LNCaP clone FGC (cell line): ENCODE data around the gene CRISPLD2.

Experiments
- DNase-seq: peaks from one replicate; pipeline ENCODE4 v3.0.0-alpha.2; 2011; ENCODE audit warnings: low read depth
- H3K4me3 ChIP-seq: 2 replicates; pipeline ENCODE4 v1.5.1; 2011; ENCODE audit warnings: mild to moderate bottlenecking, low read depth, low read length, control low read depth
- TF ChIP-seq, protein P1 (sequence below): IDR thresholded peaks from 2 replicates; pipeline ENCODE4 v1.5.1; 2012; ENCODE audit warnings: mild to moderate bottlenecking; ENCODE audit not compliant: control insufficient read depth, insufficient read depth; ENCODE audit errors: extremely low read depth

Gene CRISPLD2

DNA sequence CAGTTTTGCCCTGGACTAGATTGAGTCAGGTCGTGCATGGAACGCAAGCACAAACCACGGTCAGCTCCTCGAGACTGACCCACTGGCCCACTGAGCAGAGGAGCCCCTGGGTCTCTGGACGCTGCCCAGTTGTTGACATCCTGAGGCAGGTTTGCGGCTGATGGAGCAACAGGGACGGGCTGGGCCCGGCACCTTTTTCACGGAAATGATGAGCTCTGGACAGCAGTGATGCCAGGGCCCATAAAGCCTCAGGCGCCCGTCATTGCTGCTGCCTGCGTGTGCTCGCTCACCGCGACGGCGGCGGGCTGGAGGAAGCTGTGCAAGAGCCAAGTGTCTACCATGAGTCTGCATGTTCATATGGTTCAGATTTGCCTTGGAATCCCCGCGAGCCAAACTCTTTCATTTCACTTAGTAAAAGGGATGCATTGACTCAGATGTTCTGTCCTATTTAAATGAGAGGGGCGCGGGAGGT is 30.8 kb upstream of the CRISPLD2 start:
- DNase-seq, result no peak
- TF ChIP-seq, protein P1, sequence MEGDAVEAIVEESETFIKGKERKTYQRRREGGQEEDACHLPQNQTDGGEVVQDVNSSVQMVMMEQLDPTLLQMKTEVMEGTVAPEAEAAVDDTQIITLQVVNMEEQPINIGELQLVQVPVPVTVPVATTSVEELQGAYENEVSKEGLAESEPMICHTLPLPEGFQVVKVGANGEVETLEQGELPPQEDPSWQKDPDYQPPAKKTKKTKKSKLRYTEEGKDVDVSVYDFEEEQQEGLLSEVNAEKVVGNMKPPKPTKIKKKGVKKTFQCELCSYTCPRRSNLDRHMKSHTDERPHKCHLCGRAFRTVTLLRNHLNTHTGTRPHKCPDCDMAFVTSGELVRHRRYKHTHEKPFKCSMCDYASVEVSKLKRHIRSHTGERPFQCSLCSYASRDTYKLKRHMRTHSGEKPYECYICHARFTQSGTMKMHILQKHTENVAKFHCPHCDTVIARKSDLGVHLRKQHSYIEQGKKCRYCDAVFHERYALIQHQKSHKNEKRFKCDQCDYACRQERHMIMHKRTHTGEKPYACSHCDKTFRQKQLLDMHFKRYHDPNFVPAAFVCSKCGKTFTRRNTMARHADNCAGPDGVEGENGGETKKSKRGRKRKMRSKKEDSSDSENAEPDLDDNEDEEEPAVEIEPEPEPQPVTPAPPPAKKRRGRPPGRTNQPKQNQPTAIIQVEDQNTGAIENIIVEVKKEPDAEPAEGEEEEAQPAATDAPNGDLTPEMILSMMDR, result no peak
- H3K4me3 ChIP-seq, result no peak overlapping the region

DNA sequence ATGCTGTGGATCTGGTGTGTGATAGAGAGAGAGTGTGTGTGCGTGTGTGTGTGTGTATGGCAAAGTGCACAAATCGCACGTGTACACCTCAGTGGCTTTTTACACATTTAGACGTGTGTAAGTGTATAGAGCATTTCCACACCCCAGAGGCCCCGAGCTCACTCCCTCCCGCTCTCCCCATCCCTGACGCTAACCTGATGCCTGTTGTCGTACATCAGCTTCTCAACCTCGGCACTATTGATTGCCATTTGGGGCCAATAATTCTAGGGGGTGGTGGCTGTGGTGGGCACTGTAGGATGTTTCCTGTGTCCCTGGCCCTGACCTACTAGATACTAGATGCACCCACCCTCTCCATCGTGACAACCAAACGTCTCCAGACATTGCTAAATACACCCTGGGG is 30.4 kb upstream of the CRISPLD2 start:
- no peak overlapping the region for H3K4me3 ChIP-seq
- DNase-seq, result no peak

DNA sequence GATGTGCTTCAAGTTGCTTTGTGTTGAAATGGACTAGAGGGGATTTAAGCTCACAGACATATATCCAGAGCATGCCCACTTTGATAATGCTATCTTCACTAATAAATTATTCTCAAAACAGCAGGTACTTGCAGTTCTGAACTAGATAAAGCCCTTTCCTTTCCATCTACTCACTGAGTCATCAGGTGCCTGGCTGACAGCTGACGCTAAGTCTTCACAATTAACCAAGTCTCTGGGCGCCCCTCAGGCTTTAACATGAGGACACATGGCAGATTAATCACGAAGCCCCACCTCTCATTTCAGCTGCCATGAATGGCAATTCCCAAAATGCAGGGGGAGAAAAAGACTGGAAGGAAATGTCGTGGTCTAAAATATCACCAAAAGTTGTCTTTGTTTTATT is 29.5 kb upstream of the CRISPLD2 start:
- no peak for DNase-seq
- TF ChIP-seq, protein P1, result no peak
- H3K4me3 ChIP-seq, result no peak overlapping the region

More for the DNA sequence above, 30.4 kb upstream of the CRISPLD2 start:
- TF ChIP-seq, protein P1, result no peak

DNA sequence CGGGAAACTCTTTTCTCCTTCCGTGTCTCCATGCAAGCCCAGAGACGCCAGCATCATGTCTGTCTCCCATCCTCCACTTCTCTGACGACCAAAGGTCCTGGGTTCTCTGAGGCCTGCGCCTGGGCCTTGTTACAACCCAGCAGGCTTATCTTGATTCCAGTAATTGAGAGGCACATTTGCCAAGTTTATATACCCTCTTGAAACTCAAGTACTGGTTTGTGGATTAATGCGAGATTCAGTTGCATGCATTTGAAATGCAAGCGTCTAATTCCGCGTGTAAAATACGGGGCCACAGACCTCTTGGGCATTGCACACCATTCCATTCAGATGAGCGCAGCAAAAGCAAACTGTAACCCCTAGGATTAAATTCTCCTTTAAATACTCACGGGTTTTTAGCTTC is 28.7 kb upstream of the CRISPLD2 start:
- no peak overlapping the region for H3K4me3 ChIP-seq
- DNase-seq, result no peak
- TF ChIP-seq, protein P1, result no peak

DNA sequence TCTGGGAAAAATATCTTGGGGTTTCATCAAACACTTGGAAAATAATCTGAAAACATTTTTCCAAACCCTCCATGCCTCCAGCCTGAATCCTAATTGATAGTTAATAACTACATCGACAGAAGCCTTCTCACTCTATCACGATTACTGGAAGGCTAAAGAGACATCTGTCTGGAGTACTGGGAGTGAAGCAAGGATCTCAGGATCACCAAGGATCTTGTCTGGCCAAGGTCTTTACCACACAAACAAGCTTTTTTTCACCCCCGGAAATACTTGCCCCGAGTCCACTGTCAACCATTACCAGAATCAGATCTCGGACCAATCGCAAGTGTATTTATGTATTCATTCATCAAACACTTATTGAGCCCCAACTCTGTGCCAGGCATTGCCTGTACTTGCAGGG is 28.3 kb upstream of the CRISPLD2 start:
- TF ChIP-seq, protein P1, result no peak

DNA sequence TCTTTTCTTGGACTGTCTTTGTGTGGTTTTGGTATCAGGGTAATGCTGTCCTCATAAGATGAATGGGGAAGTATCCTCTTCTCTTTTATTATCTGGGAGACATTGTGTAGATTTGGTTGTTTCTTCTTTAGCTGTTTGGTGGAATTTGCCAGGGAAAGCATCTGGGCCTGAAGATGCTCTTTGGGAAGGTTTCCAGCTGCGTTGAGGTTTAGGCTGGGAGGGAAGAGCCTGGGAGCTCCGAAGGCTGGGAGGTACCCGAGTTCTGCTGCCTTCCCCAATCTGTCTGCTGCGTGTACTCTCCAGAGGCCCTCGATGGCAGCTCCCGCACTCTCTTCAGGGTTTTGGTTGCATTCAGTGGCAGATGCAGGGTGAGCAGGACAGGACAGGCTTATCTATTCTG is 25.6 kb upstream of the CRISPLD2 start:
- no peak for DNase-seq
- TF ChIP-seq, protein P1, result no peak
- no peak overlapping the region for H3K4me3 ChIP-seq

More for the DNA sequence above, 28.3 kb upstream of the CRISPLD2 start:
- no peak overlapping the region for H3K4me3 ChIP-seq
- no peak for DNase-seq

DNA sequence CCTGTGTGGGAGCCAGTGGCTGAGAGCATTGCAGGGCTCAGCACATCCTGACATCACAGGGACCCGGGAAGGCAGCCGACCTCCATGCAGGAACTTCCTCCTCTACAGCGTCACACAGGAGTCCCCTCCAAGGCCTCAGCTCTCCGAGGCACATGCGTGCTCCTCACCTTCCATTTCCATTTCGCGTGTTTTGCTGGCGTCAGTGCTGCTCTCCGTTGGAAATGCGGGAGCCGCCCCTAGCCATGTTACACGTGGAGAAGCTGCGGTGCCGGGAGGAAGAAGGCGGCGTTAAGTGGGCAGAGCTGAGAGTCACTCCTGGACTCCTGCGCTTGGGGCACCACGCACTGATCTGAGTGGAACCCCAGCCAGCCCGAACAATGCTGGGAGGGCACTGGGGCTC is 25.2 kb upstream of the CRISPLD2 start:
- TF ChIP-seq, protein P1, result no peak
- no peak overlapping the region for H3K4me3 ChIP-seq
- DNase-seq, result no peak
